Middle frontal gyrus (tissue), 1 donor: ENCODE data around the gene SNAP47.

ENCODE experiments used
- DNase-seq: peaks from one replicate; pipeline ENCODE4 v3.0.0-alpha.2; 2015; ENCODE audit warnings: low spot score; ENCODE audit errors: extremely low spot score

Gene SNAP47

GRCh38 chr1:227781314-227781930 lies 46.2 kb downstream of the SNAP47 start:
- DNase-seq: no peak

GRCh38 chr1:227782226-227782625 lies 47.0 kb downstream of the SNAP47 start:
- no peak for DNase-seq

GRCh38 chr1:227785094-227785804 lies 50.0 kb downstream of the SNAP47 start:
- DNase-seq: no peak

GRCh38 chr1:227785805-227786671 lies 50.8 kb downstream of the SNAP47 start:
- no peak for DNase-seq

- no peak for DNase-seq
Measured at GRCh38 chr1:227786673-227787512, 51.7 kb downstream of the SNAP47 start.

- no peak for DNase-seq
Measured at GRCh38 chr1:227787513-227788270, 52.5 kb downstream of the SNAP47 start.

- no peak for DNase-seq
Measured at GRCh38 chr1:227788271-227789083, 53.2 kb downstream of the SNAP47 start.

- DNase-seq: no peak
Measured at GRCh38 chr1:227789084-227790033, 54.1 kb downstream of the SNAP47 start.

- no peak for DNase-seq
Measured at GRCh38 chr1:227790034-227790400, 54.8 kb downstream of the SNAP47 start.

GRCh38 chr1:227790868-227791267 lies 55.6 kb downstream of the SNAP47 start:
- DNase-seq: no peak

- no peak for DNase-seq
Measured at GRCh38 chr1:227791425-227792143, 56.3 kb downstream of the SNAP47 start.

GRCh38 chr1:227792216-227793078 lies 57.2 kb downstream of the SNAP47 start:
- no peak for DNase-seq

- DNase-seq: no peak
Measured at GRCh38 chr1:227793079-227793947, 58.1 kb downstream of the SNAP47 start.

GRCh38 chr1:227793948-227794816 lies 58.9 kb downstream of the SNAP47 start:
- DNase-seq: no peak

- no peak for DNase-seq
Measured at GRCh38 chr1:227794817-227795192, 59.6 kb downstream of the SNAP47 start.
